Endothelial cell of umbilical vein (primary cell): ENCODE results near the gene PRKCZ. TPM values are rescaled to one million over a fixed set of nuclear protein-coding genes. Genes with fewer than 3 reads are reported as not detected.

Experiments used
- BruUV-seq: library from RNA; stranded (reverse); fragments of 400-500 nt; replicated peaks from 2 replicates; lab custom pipeline; 2021; lab: Mats Ljungman, UMichigan
- CTCF ChIA-PET: fragments of 300-600, 350-600 bp; sonication (Branson Sonifier 250); formaldehyde crosslinking; loops from one replicate; lab custom pipeline; 2021; ENCODE audit warnings: antibody characterized with exemption, inconsistent platforms; lab: Charles Lee
- POLR2A ChIA-PET: fragments of 300-600, 350-600 bp; sonication (Branson Sonifier 250); formaldehyde crosslinking; loops from one replicate; lab custom pipeline; 2021; ENCODE audit warnings: antibody characterized with exemption, inconsistent platforms; lab: Charles Lee
- DNase-seq: peaks from one replicate; pipeline ENCODE4 v3.0.0-alpha.2; 2011; ENCODE audit warnings: low read depth, low spot score
- FAIRE-seq: peaks from 2 replicates; lab custom pipeline; 2011; peaks lifted over from hg19 to GRCh38; lab: Jason Lieb, UNC
- H2AFZ ChIP-seq: 2 replicates; pipeline ENCODE4 v1.6.0; 2012; ENCODE audit warnings: low read depth, low read length, control low read depth, inconsistent platforms
- H3K27ac ChIP-seq: 2 replicates; pipeline ENCODE4 v1.5.1; 2011; ENCODE audit warnings: low read depth, mild to moderate bottlenecking, control low read depth, low read length, moderate library complexity; ENCODE audit not compliant: insufficient read depth
- H3K27me3 ChIP-seq, 2 experiments: 2 replicates each; pipeline versions ENCODE4 v1.6.0 to v1.6.1; 2011; ENCODE audit warnings: low read length in 2 of 2, mixed read lengths in 1 of 2; ENCODE audit not compliant: control insufficient read depth in 2 of 2, insufficient read depth in 2 of 2
- H3K36me3 ChIP-seq, 2 experiments: 2 replicates in 1 of 2; 3 replicates in 1 of 2; pipeline ENCODE4 v1.5.1; 2011; ENCODE audit warnings: low read length in 2 of 2, mild to moderate bottlenecking in 1 of 2, moderate library complexity in 1 of 2; ENCODE audit not compliant: control insufficient read depth in 2 of 2, insufficient read depth in 2 of 2; ENCODE audit errors: extremely low read depth in 1 of 2
- H3K4me1 ChIP-seq: 3 replicates; pipeline ENCODE4 v1.5.1; 2011; ENCODE audit warnings: mild to moderate bottlenecking, low read length; ENCODE audit not compliant: control insufficient read depth, insufficient read depth; ENCODE audit errors: extremely low read depth
- H3K4me2 ChIP-seq: 2 replicates; pipeline ENCODE4 v1.6.1; 2011; ENCODE audit warnings: low read length, control low read depth, mixed read lengths; ENCODE audit not compliant: insufficient read depth
- H3K4me3 ChIP-seq, 3 experiments: fragments of 200-600 bp in 1 of 3; sonication (generic), shearing (Covaris generic) in 1 of 3; replicated peaks in 1 of 3; 2 replicates each; pipeline ENCODE4 v1.5.1; 2011 to 2016; ENCODE audit warnings: control low read depth in 3 of 3, low read length in 3 of 3, mild to moderate bottlenecking in 2 of 3, inconsistent platforms in 1 of 3, low read depth in 1 of 3, moderate library complexity in 1 of 3; ENCODE audit not compliant: insufficient read depth in 1 of 3
- H3K79me2 ChIP-seq: 2 replicates; pipeline ENCODE4 v1.6.0; 2012; ENCODE audit warnings: low read length, inconsistent platforms; ENCODE audit not compliant: control insufficient read depth, insufficient read depth
- H3K9ac ChIP-seq: replicated peaks from 2 replicates; pipeline ENCODE3; 2011; ENCODE audit warnings: low read length, control low read depth; ENCODE audit not compliant: insufficient read depth; ENCODE audit errors: extremely low read depth
- H3K9me1 ChIP-seq: replicated peaks from 3 replicates; pipeline ENCODE4 v1.6.0; 2011; ENCODE audit warnings: mild to moderate bottlenecking, low read length; ENCODE audit not compliant: control insufficient read depth, insufficient read depth; ENCODE audit errors: extremely low read depth
- H3K9me3 ChIP-seq: replicated peaks from 2 replicates; pipeline ENCODE4 v1.5.1; 2012; ENCODE audit warnings: low read length, inconsistent platforms; ENCODE audit not compliant: control insufficient read depth, insufficient read depth
- H4K20me1 ChIP-seq: replicated peaks from 2 replicates; pipeline ENCODE3; 2011; ENCODE audit warnings: mild to moderate bottlenecking, low read length; ENCODE audit not compliant: control insufficient read depth, insufficient read depth; ENCODE audit errors: extremely low read depth
- CTCF ChIP-seq, 2 donors: IDR thresholded peaks; 1 replicate in 1 of 2; 2 replicates in 1 of 2; pipeline ENCODE4 v1.5.1; 2011; ENCODE audit warnings: low read length in 2 of 2, mild to moderate bottlenecking in 2 of 2, moderate library complexity in 2 of 2, control low read depth in 1 of 2, inconsistent platforms in 1 of 2, low read depth in 1 of 2; ENCODE audit not compliant: insufficient read depth in 1 of 2; ENCODE audit errors: extremely low read depth in 1 of 2
- EZH2 ChIP-seq: IDR thresholded peaks from 2 replicates; pipeline ENCODE4 v1.6.1; 2012; ENCODE audit warnings: borderline replicate concordance, low read depth, mild to moderate bottlenecking, moderate library complexity, low read length, inconsistent platforms; ENCODE audit not compliant: severe bottlenecking
- FOS ChIP-seq: IDR thresholded peaks from 2 replicates; pipeline ENCODE4 v1.6.1; 2011; ENCODE audit warnings: mild to moderate bottlenecking, low read length, moderate library complexity, borderline replicate concordance; ENCODE audit not compliant: insufficient read depth
- GATA2 ChIP-seq: IDR thresholded peaks from 2 replicates; pipeline ENCODE4 v1.7.0; 2011; ENCODE audit warnings: low read depth, mild to moderate bottlenecking, moderate library complexity, mixed read lengths, low read length; ENCODE audit not compliant: insufficient read length, insufficient read depth
- JUN ChIP-seq: IDR thresholded peaks from 2 replicates; pipeline ENCODE4 v1.6.1; 2011; ENCODE audit warnings: borderline replicate concordance, low read depth; ENCODE audit not compliant: insufficient read length, insufficient read depth
- MAX ChIP-seq: IDR thresholded peaks from 2 replicates; pipeline ENCODE4 v1.6.1; 2011; ENCODE audit not compliant: insufficient read depth, insufficient read length
- MYC ChIP-seq: IDR thresholded peaks from one replicate; pipeline ENCODE4 v1.6.1; 2011; ENCODE audit warnings: mild to moderate bottlenecking, low read depth, low read length
- POLR2A ChIP-seq: IDR thresholded peaks from 2 replicates; pipeline ENCODE4 v1.6.1; 2012; ENCODE audit warnings: low read depth, mild to moderate bottlenecking, control low read depth, low read length
- POLR2AphosphoS5 ChIP-seq: IDR thresholded peaks from 2 replicates; pipeline ENCODE4 v1.6.1; 2012; ENCODE audit warnings: low read depth, mild to moderate bottlenecking, control low read depth, low read length, moderate library complexity; ENCODE audit not compliant: insufficient read depth
- dilution Hi-C: fragments of 300-500 bp; cut with MboI; formaldehyde crosslinking; loops from one replicate; pipeline ENCODE4 v1.15.0; 2019; ENCODE audit warnings: low sequenced_read_pairs; ENCODE audit not compliant: extremely low pct_ligation_motif_present
- intact Hi-C: fragments of 100-400 bp; cut with micrococcal nuclease; formaldehyde crosslinking; loops from one replicate; pipeline ENCODE4 v1.10.0; 2022
- polyA plus RNA-seq, 4 experiments: library from polyadenylated mRNA; depleted of rRNA in 3 of 4; stranded (reverse) in 3 of 4; unstranded in 1 of 4; fragments of >200 nt; gene quantifications; 2 replicates each; pipeline versions ENCODE4 v1.2.1 to v1.2.3, GENCODE V29; 2011 to 2012; ENCODE audit warnings: missing spikeins in 1 of 4
- total RNA-seq: library from RNA; stranded (reverse); gene quantifications from 2 replicates; pipeline ENCODE4 v1.2.3, GENCODE V29; 2021

PRKCZ gene
- total and polyA plus RNA-seq, 2 donors (not counting 3 experiments of a cell fraction or from before 2014, with no cell fraction given): 0.22 to 1.7 TPM

- ChIA-PET CTCF (no interaction called here), POLR2A (no interaction called here)
- Histone ChIP-seq H3K27me3 (no peaks in the 10 kb centered on the region), H3K79me2 (no peaks in the 10 kb centered on the region), H3K36me3 (no peaks in the 10 kb centered on the region), H2AFZ (no peak overlapping the region), H3K4me2 (no peak overlapping the region), H3K9me3 (no peaks in the 10 kb centered on the region), H3K9me1 (no peaks in the 10 kb centered on the region), H4K20me1 (no peaks in the 10 kb centered on the region), H3K27ac (no peak overlapping the region), H3K4me3 (no peak overlapping the region), H3K4me1 (no peaks in the 10 kb centered on the region), H3K9ac (no peak overlapping the region)
- no peak for DNase-seq
- dilution Hi-C loops (no loop called here), intact Hi-C loops (no loop called here)
- TF ChIP-seq EZH2: no peak
- TF ChIP-seq GATA2: no peak
- TF ChIP-seq POLR2AphosphoS5: no peak
- no peak for TF ChIP-seq JUN
- no peak for TF ChIP-seq MYC
- no peak for TF ChIP-seq POLR2A
- TF ChIP-seq MAX: no peak
- TF ChIP-seq FOS: no peak
- no peak for TF ChIP-seq CTCF (IDR thresholded peaks at IDR 0.05; ENCODE audit: extremely low read depth in 1 of 2, insufficient read depth in 1 of 2, low read depth in 1 of 2, low read length in 2 of 2)
- no TSS peak for BruUV-seq
- no peak for FAIRE-seq
Measured at GRCh38 chr1:2060535-2060934, 10.3 kb downstream of the PRKCZ start.
